HEK293 (cell line): ENCODE measurements around the gene HOXC5.

Experiments
- BCL11A ChIP-seq: fragments of 450-650 bp; formaldehyde crosslinking; IDR thresholded peaks from 2 replicates; pipeline ENCODE4 v1.5.1; 2016; ENCODE audit warnings: low read depth, missing biosample characterization, missing genetic modification characterization
- OVOL3 ChIP-seq: fragments of 450-650 bp; formaldehyde crosslinking; IDR thresholded peaks from 2 replicates; pipeline ENCODE4 v1.5.1; 2016; ENCODE audit warnings: missing biosample characterization, missing genetic modification characterization
- PATZ1 ChIP-seq: fragments of 450-650 bp; formaldehyde crosslinking; IDR thresholded peaks from 2 replicates; pipeline ENCODE4 v1.5.1; 2016; ENCODE audit warnings: missing biosample characterization, missing genetic modification characterization
- RBAK ChIP-seq: fragments of 450-650 bp; formaldehyde crosslinking; IDR thresholded peaks from 2 replicates; pipeline ENCODE4 v1.5.1; 2016; ENCODE audit warnings: missing biosample characterization, missing genetic modification characterization
- SALL2 ChIP-seq: fragments of 450-650 bp; formaldehyde crosslinking; IDR thresholded peaks from 2 replicates; pipeline ENCODE4 v1.5.0; 2017; ENCODE audit warnings: missing biosample characterization, mild to moderate bottlenecking, missing genetic modification characterization, borderline replicate concordance
- SETDB1 ChIP-seq: IDR thresholded peaks from one replicate; pipeline ENCODE4 v1.6.1; 2017; ENCODE audit warnings: mild to moderate bottlenecking, low read length, moderate library complexity, mixed read lengths; ENCODE audit not compliant: insufficient read length
- YY1 ChIP-seq: fragments of 450-650 bp; formaldehyde crosslinking; IDR thresholded peaks from 2 replicates; pipeline ENCODE4 v1.5.1; 2018; ENCODE audit warnings: missing biosample characterization, missing genetic modification characterization
- ZFHX2 ChIP-seq: fragments of 450-650 bp; formaldehyde crosslinking; conservative IDR thresholded peaks from 2 replicates; pipeline ENCODE4 v1.5.1; 2016; ENCODE audit warnings: missing biosample characterization, missing genetic modification characterization
- ZNF157 ChIP-seq: fragments of 450-650 bp; formaldehyde crosslinking; IDR thresholded peaks from 2 replicates; pipeline ENCODE4 v1.5.1; 2016; ENCODE audit warnings: missing biosample characterization, missing genetic modification characterization
- ZNF174 ChIP-seq: fragments of 450-650 bp; formaldehyde crosslinking; IDR thresholded peaks from 2 replicates; pipeline ENCODE4 v1.5.0; 2017; ENCODE audit warnings: missing biosample characterization, mild to moderate bottlenecking, missing genetic modification characterization
- ZNF221 ChIP-seq: fragments of 450-650 bp; formaldehyde crosslinking; IDR thresholded peaks from 2 replicates; pipeline ENCODE4 v1.5.1; 2017; ENCODE audit warnings: missing biosample characterization, missing genetic modification characterization, borderline replicate concordance
- ZNF23 ChIP-seq: fragments of 450-650 bp; formaldehyde crosslinking; IDR thresholded peaks from 2 replicates; pipeline ENCODE4 v1.5.1; 2016; ENCODE audit warnings: missing biosample characterization, missing genetic modification characterization, borderline replicate concordance
- ZNF26 ChIP-seq: fragments of 450-650 bp; formaldehyde crosslinking; IDR thresholded peaks from 2 replicates; pipeline ENCODE4 v1.5.1; 2016; ENCODE audit warnings: missing biosample characterization, missing genetic modification characterization
- ZNF362 ChIP-seq: fragments of 450-650 bp; formaldehyde crosslinking; IDR thresholded peaks from 2 replicates; pipeline ENCODE4 v1.5.1; 2016; ENCODE audit warnings: missing biosample characterization, missing genetic modification characterization
- ZNF416 ChIP-seq: fragments of 450-650 bp; formaldehyde crosslinking; IDR thresholded peaks from 2 replicates; pipeline ENCODE4 v1.5.1; 2016; ENCODE audit warnings: missing biosample characterization, missing genetic modification characterization
- ZNF433 ChIP-seq: fragments of 450-650 bp; formaldehyde crosslinking; IDR thresholded peaks from 2 replicates; pipeline ENCODE4 v1.5.1; 2016; ENCODE audit warnings: missing biosample characterization, missing genetic modification characterization, low read depth
- ZNF510 ChIP-seq: fragments of 450-650 bp; formaldehyde crosslinking; IDR thresholded peaks from 2 replicates; pipeline ENCODE4 v1.5.1; 2018; ENCODE audit warnings: mild to moderate bottlenecking, missing genetic modification characterization, missing biosample characterization; ENCODE audit not compliant: insufficient replicate concordance
- ZNF544 ChIP-seq: fragments of 450-650 bp; formaldehyde crosslinking; IDR thresholded peaks from 2 replicates; pipeline ENCODE4 v1.5.0; 2017; ENCODE audit warnings: missing biosample characterization, missing genetic modification characterization
- ZNF549 ChIP-seq: fragments of 450-650 bp; IDR thresholded peaks from 2 replicates; pipeline ENCODE4 v1.5.1; 2018; ENCODE audit warnings: missing biosample characterization, missing genetic modification characterization, mild to moderate bottlenecking, inconsistent platforms, moderate library complexity
- ZNF707 ChIP-seq: fragments of 450-650 bp; formaldehyde crosslinking; IDR thresholded peaks from 2 replicates; pipeline ENCODE4 v1.5.1; 2016; ENCODE audit warnings: missing biosample characterization, missing genetic modification characterization
- ZNF777 ChIP-seq: fragments of 450-650 bp; formaldehyde crosslinking; IDR thresholded peaks from 2 replicates; pipeline ENCODE4 v1.5.1; 2017; ENCODE audit warnings: missing biosample characterization, missing genetic modification characterization, borderline replicate concordance
- TF ChIP-seq, protein P1 (sequence below): fragments of 450-650 bp; formaldehyde crosslinking; IDR thresholded peaks from 2 replicates; pipeline ENCODE4; 2016; ENCODE audit warnings: missing biosample characterization, missing genetic modification characterization
- TF ChIP-seq, protein P2 (sequence below): fragments of 450-650 bp; formaldehyde crosslinking; IDR thresholded peaks from 2 replicates; pipeline ENCODE4 v1.5.1; 2016; ENCODE audit warnings: missing biosample characterization, missing genetic modification characterization
- TF ChIP-seq, protein P3 (sequence below): IDR thresholded peaks from 2 replicates; pipeline ENCODE4 v1.6.1; 2011; ENCODE audit warnings: mild to moderate bottlenecking, low read depth, low read length, borderline replicate concordance
- TF ChIP-seq, protein P4 (sequence below): fragments of 450-650 bp; formaldehyde crosslinking; conservative IDR thresholded peaks from 2 replicates; pipeline ENCODE4 v1.5.1; 2016; ENCODE audit warnings: low read depth, missing biosample characterization, missing genetic modification characterization

The HOXC5 gene

GRCh38 chr12:54010972-54011664 is 21.7 kb upstream of the HOXC5 start (continued):
- peak; percentile 83 for TF ChIP-seq OVOL3
- TF ChIP-seq ZNF510 (tag by site-specific recombination), result no peak
- TF ChIP-seq ZFHX2 (tag by site-specific recombination), result no peak
- TF ChIP-seq ZNF544 (tag by site-specific recombination), result no peak
- TF ChIP-seq, protein P1, sequence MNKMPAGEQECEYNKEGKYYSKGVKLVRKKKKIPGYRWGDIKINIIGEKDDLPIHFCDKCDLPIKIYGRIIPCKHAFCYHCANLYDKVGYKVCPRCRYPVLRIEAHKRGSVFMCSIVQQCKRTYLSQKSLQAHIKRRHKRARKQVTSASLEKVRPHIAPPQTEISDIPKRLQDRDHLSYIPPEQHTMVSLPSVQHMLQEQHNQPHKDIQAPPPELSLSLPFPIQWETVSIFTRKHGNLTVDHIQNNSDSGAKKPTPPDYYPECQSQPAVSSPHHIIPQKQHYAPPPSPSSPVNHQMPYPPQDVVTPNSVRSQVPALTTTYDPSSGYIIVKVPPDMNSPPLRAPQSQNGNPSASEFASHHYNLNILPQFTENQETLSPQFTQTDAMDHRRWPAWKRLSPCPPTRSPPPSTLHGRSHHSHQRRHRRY (tag by site-specific recombination), result no peak
- TF ChIP-seq, protein P2, sequence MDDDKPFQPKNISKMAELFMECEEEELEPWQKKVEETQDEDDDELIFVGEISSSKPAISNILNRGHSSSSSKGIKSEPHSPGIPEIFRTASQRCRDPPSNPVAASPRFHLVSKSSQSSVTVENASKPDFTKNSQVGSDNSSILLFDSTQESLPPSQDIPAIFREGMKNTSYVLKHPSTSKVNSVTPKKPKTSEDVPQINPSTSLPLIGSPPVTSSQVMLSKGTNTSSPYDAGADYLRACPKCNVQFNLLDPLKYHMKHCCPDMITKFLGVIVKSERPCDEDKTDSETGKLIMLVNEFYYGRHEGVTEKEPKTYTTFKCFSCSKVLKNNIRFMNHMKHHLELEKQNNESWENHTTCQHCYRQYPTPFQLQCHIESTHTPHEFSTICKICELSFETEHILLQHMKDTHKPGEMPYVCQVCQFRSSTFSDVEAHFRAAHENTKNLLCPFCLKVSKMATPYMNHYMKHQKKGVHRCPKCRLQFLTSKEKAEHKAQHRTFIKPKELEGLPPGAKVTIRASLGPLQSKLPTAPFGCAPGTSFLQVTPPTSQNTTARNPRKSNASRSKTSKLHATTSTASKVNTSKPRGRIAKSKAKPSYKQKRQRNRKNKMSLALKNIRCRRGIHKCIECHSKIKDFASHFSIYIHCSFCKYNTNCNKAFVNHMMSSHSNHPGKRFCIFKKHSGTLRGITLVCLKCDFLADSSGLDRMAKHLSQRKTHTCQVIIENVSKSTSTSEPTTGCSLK (tag by site-specific recombination), result no peak
- TF ChIP-seq, protein P3, sequence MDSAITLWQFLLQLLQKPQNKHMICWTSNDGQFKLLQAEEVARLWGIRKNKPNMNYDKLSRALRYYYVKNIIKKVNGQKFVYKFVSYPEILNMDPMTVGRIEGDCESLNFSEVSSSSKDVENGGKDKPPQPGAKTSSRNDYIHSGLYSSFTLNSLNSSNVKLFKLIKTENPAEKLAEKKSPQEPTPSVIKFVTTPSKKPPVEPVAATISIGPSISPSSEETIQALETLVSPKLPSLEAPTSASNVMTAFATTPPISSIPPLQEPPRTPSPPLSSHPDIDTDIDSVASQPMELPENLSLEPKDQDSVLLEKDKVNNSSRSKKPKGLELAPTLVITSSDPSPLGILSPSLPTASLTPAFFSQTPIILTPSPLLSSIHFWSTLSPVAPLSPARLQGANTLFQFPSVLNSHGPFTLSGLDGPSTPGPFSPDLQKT, result no peak
- TF ChIP-seq ZNF221 (tag by site-specific recombination), result no peak
- no peak for TF ChIP-seq ZNF23 (tag by site-specific recombination)
- no peak for TF ChIP-seq YY1 (tag by site-specific recombination)
- peak; percentile 68 for TF ChIP-seq PATZ1 (tag by site-specific recombination)
- no peak for TF ChIP-seq ZNF157 (tag by site-specific recombination)
- no peak for TF ChIP-seq ZNF549
- no peak for TF ChIP-seq ZNF26
- TF ChIP-seq SETDB1, result no peak
- no peak for TF ChIP-seq RBAK (tag by site-specific recombination)
- no peak for TF ChIP-seq ZNF174 (tag by site-specific recombination)
- TF ChIP-seq ZNF362 (tag by site-specific recombination), result no peak
- TF ChIP-seq ZNF777 (tag by site-specific recombination), result no peak
- no peak for TF ChIP-seq ZNF433 (tag by site-specific recombination)
- TF ChIP-seq ZNF416 (tag by site-specific recombination), result no peak
- peak; percentile 66; the same call in 1 of the 2 replicates for TF ChIP-seq BCL11A (tag by site-specific recombination)
- no peak for TF ChIP-seq ZNF707 (tag by site-specific recombination)
- TF ChIP-seq, protein P4, sequence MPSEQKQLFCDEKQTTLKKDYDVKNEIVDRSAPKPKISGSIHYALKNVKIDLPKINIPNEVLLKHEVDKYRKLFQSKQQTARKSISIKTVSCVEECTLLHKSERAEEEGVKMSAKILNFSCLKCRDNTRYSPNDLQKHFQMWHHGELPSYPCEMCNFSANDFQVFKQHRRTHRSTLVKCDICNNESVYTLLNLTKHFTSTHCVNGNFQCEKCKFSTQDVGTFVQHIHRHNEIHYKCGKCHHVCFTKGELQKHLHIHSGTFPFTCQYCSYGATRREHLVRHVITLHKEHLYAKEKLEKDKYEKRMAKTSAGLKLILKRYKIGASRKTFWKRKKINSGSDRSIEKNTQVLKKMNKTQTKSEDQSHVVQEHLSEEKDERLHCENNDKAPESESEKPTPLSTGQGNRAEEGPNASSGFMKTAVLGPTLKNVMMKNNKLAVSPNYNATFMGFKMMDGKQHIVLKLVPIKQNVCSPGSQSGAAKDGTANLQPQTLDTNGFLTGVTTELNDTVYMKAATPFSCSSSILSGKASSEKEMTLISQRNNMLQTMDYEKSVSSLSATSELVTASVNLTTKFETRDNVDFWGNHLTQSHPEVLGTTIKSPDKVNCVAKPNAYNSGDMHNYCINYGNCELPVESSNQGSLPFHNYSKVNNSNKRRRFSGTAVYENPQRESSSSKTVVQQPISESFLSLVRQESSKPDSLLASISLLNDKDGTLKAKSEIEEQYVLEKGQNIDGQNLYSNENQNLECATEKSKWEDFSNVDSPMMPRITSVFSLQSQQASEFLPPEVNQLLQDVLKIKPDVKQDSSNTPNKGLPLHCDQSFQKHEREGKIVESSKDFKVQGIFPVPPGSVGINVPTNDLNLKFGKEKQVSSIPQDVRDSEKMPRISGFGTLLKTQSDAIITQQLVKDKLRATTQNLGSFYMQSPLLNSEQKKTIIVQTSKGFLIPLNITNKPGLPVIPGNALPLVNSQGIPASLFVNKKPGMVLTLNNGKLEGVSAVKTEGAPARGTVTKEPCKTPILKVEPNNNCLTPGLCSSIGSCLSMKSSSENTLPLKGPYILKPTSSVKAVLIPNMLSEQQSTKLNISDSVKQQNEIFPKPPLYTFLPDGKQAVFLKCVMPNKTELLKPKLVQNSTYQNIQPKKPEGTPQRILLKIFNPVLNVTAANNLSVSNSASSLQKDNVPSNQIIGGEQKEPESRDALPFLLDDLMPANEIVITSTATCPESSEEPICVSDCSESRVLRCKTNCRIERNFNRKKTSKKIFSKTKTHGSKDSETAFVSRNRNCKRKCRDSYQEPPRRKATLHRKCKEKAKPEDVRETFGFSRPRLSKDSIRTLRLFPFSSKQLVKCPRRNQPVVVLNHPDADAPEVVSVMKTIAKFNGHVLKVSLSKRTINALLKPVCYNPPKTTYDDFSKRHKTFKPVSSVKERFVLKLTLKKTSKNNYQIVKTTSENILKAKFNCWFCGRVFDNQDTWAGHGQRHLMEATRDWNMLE (tag by site-specific recombination), result no peak
- TF ChIP-seq SALL2, result no peak
